HT1080 (cell line): ENCODE results near the gene UMODL1. TPM values are rescaled to one million over a fixed set of nuclear protein-coding genes. Genes with fewer than 3 reads are reported as not detected.
A peak's percentile ranks its signal among the peaks of the same experiment; 100 is the strongest.

Source experiments
- DNase-seq: peaks from one replicate; pipeline ENCODE4 v3.0.0-alpha.2; 2015; ENCODE audit warnings: low read depth
- total RNA-seq: library from RNA; depleted of rRNA; stranded (reverse); fragments of >200 nt; shearing (Covaris generic); gene quantifications from 2 replicates; pipeline ENCODE4 v1.2.3, GENCODE V29; 2014

UMODL1 gene
- total RNA-seq, 1 experiment from 2014 or later: not detected

DNA sequence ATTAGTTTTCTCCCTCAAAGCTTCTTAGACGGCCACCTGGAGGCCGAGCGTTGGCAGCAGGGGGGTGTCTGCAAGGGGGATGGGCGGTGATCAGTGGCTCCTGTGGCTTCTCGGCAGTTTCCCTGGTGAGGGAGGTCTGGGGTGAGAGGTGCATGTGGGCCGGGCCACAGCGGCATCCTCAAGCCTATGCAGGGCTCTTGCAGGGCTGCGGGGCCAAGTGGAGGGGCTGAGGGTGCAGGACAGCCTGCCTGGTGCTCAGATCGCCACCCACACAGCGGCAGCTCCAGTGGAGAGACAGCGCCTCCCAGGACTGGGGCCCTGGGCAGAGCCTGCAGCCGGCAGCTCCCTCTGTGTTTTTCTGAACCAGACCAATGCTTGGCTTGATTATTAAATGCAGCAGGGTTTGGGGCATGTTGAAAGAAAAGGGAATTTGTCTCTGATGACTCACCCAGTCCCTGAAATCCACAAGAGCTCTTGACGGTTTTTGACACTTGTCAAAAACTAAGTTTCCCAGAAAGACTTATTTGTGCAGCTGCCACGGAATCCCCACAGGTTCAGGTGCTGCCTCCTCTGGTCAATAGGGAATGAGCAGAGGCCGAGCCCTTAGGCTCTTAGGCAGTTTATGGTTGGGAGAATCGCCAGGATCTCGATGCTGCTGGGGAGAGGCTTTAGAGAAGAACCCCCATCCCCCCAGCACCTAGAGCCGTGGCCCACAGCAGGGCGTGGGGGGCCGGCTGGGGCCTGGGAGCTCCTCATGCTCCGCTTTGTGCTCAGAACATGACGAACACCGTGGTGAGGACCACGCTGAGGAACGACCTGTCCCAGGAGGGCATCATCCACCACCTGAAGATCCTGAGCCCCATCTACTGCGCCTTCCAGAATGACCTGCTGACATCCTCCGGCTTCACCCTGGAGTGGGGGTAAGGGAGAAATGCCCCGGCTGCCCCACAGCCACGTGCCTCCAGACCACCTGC lies 54.7 kb downstream of the UMODL1 start:
- DNase-seq: peak; percentile 36

DNA sequence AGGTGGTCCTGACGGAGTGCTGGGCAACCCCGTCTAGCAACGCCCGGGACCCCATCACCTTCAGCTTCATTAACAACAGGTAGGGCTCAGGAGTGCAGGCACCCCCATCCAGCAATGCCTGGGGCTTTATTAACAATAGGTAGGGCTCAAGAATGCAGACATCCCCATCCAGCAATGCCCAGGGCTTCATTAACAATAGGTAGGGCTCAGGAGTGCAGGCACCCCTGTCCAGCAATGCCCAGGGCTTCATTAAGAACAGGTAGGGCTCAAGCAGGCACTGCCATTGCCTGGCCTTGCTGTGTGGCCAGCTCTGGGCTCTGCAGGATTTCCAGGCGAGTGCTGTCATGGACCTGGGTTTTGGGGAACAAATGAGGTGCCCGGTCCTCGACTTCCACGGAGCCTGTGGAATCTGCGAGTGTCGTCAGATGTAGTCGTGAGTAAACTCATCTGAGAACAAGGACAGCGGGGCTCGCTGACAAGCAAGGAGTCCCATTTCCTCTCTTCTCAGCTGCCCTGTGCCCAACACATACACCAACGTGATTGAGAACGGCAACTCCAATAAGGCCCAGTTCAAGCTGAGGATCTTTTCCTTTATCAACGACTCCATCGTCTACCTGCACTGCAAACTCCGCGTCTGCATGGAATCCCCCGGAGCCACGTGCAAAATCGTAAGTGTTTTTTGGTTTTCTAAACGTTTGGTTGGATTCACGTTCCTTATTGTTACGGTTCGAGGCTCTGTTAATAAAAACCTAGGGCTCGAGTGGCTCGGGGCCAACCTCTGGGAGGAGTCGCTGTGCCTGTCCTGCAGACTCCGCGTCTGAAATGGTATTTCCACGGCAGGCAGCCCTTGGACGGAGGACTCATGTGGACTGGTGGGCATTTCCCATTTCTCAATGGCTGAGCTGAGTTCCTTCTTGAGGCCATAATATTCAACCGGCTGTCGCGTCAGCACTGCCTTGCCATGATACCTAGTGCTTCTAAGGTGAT lies 56.3 kb downstream of the UMODL1 start:
- DNase-seq: no peak

DNA sequence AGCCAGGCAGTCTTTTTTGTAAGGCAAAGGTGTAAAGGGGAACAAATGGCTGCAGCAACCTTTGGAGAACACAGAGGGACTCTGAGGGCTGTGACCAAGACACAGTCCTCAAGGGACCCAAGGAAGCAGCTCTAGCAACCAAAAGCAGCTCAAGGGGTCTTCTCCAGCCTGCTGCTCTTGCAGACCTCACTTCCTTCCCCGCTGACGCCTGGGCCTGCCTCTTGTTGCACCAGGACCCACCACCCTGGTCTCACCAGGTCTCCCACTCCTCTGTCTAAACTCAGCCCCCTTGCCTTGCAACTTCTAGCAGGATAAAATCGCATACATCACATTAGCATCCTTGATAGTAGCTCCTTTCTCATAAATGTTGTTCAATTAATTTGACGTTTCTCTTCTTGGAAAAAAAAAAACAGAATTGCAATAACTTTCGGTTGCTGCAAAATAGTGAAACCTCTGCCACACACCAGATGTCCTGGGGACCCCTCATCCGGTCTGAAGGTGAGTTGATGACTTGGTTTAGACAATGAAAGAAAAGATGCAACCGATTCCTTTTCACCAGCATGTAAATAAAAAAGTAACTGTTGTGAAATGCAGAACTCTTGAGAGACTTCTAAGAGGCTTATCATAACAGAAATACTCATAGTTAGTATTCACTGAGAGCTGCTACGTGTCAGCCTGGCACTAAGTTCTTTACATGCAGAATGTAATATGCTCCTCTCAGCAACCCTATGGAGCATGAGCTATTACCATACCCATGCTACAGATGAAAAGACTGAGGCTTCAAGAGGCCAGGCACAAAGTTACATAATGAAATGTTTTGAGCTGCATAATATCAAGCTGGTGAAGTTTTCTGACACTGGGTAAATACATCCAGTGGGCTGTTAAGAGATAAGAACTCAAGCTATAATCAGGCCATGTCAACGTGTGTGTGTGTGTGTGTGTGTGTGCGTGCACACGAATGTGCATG lies 58.5 kb downstream of the UMODL1 start:
- no peak for DNase-seq

DNA sequence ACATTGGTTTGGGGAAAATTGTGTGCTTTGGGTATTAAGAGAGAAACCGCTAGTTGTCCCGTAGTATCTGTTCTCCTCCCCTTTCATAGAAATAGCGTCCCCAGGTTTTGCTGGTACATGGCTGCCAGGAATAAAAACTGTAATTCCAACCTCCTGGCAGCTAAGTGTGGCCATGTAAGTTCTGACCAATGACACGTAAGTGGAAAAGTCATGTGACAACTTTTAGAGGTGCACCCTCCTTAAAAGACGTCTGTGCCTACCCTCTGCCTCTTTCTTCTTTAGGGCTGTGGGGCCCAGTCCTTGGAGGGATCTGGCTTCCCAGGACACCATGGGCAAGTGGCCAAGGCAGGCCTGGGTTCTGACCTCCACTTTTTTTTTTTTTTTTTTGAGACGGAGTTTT lies 59.3 kb downstream of the UMODL1 start:
- no peak for DNase-seq

DNA sequence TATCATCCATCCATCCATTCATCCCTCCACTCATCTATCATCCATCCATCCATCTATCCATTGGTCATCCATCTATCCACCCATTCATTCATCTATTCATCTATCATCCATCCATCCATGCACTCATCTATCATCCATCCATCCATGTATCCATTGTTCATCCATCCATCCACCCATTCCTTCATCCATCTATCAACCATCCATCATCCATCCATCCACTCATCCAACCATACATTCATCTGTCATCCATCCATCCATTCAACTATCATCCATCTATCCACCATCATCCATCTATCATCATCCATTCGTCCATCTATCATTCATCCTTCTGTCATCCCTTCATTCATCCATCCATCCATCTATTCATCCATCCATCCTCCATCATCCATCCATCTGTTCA lies 61.1 kb downstream of the UMODL1 start:
- no peak for DNase-seq

DNA sequence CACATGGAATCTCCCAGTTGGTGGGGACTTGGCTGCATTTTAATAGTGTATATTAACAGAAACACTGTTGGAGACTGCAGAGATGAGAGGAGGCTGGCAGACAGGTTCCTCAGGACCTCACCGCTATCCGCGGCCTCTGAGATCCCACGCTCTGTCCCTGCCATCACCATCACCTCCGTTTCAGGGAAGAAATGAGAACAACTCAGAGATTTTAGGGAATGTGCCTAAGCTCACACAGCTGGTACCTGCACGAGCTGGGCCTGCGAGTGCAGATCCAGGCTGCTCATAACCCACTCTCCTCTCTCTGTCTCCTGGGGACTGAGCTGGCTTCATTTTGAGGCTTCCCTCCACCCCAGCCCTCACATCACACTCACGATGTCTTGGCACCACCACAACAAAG lies 62.0 kb downstream of the UMODL1 start:
- no peak for DNase-seq

- no peak for DNase-seq
Observed at GRCh38 chr21:42135386-42136052, 64.4 kb downstream of the UMODL1 start.

GRCh38 chr21:42137191-42137904 lies 66.2 kb downstream of the UMODL1 start:
- no peak for DNase-seq

GRCh38 chr21:42140196-42140934 lies 69.2 kb downstream of the UMODL1 start:
- peak; percentile 28 for DNase-seq

GRCh38 chr21:42141643-42142042 lies 70.5 kb downstream of the UMODL1 start:
- DNase-seq: no peak

DNA sequence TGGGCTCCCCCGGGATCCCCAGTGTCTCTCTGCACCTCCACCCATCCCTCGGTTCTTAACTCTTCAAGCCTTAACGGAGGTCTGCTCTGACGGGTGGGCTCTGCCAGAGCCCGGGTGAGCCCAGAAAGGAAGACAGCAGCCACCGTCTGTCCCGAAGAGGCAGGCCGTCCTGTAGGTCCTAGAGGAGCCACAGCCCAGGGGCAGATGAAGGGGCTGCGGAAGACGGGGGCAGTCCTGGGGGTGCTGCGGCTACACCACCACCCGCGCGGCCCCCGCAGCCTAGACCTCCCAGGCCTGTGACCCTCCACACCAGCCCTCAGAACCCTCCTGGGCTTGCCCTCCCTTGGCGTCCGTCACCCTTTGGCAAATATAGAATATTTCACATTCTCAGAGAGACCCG lies 71.0 kb downstream of the UMODL1 start:
- no peak for DNase-seq

DNA sequence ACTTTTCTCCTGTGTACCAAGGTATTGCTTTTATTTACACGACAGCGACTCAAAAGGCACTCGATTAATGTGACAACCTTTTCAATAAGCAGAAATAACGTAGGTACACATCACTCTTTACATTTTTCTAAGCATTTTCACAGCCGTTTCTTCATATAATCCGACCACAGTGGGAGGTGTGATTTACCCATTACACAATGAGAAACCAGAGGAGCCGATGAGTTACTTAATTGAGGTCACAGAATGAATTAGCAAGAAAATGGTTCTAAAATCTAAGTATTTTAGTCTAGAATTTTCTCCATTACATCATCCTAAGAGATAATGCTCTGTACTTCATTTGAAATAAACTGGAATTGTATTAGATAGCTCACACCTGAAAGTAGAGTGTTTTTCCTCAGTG lies 71.5 kb downstream of the UMODL1 start:
- DNase-seq: no peak

DNA sequence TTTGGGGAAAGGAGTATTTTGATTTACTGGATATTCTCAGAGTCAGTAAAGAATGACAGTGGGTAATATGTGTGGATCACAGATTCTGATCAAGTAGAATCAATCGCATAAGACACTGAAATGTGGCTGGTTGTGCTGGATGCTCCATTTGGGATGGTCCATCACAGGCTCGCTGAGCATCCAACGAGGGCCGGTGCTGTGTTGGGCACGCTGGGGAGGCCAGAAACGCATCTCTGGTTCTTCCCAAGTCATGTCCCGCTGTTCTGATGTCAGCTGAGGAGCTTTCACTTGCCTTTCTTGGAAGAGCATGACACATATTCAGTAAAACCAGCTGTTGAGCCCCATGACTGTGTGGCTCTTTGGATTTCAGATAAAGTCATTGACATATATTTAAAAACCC lies 72.0 kb downstream of the UMODL1 start:
- DNase-seq: no peak

DNA sequence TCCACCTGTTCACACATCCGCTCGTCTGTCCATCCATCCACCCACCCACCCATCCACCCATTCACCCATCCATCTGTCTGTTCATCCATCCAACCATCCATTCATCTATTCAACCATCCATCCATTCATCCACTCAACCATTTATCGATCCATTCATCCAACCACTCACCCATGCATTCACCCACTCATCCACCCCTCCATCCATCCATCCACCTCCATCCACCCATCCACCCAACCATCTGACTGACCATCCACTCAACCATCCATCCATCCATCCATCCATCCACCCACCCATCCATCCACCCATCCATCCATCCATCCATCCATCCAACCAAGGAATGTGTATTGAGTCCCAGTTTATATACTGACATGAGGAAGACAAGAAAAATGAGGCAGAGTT lies 73.1 kb downstream of the UMODL1 start:
- no peak for DNase-seq

GRCh38 chr21:42144679-42145568 lies 73.8 kb downstream of the UMODL1 start:
- no peak for DNase-seq

DNA sequence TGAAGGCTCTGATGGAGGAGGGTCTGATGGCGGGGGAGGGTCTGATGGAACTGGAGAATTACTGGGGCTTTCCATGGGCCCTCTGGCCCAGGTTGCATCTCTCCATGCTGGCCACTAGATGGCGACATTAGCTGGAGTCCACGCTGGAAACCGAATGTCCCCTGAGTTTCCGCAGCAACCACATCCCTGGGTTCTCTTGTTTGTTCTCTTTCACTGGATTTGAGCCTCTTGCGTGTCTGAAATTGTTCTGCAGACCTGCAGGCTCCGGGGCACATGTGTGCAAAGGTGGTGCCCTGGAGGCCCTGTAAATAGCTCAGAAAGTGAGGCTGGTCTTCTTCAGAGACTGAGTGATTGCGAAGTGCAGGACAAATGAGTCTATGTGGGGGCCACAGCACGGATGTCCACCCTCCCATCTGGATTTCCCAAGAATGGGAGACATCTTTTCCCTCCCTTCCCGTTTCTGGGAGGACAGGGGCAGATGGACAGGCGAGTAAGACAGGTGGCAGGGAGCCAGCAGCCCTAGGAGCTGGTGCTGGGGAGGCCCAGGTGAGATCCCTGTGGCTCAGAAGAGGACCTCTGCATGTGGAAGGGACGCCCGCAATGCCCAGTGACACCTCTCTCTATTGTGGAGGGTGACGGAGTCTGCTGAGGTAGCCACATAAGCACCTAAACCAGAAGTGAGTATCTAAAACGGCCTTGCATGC lies 74.6 kb downstream of the UMODL1 start:
- DNase-seq: peak; percentile 27

- DNase-seq: no peak
Observed at GRCh38 chr21:42146273-42146805, 75.2 kb downstream of the UMODL1 start.
